Neural cell (in vitro differentiated cells): ENCODE data around the gene IWS1. TPM values are rescaled to one million over a fixed set of nuclear protein-coding genes. Genes with fewer than 3 reads are reported as not detected.
"Not testable (repeated sequence)": the region's sequence is repeated elsewhere in the genome, so short reads cannot be mapped to it uniquely, and the experiment has no call there.

Experiments
- H2AFZ ChIP-seq: fragments of 200-600, 300-800 bp; sonication (generic), shearing (Covaris generic); 2 replicates; pipeline ENCODE4 v1.6.0; 2014; ENCODE audit warnings: low read depth, mild to moderate bottlenecking, antibody characterized with exemption, low read length, moderate library complexity
- H3F3A ChIP-seq: fragments of 200-600 bp; shearing (Covaris generic); 2 replicates; pipeline ENCODE4 v1.6.1; 2016; ENCODE audit warnings: mild to moderate bottlenecking, moderate library complexity, mixed read lengths, antibody characterized with exemption, low read length; ENCODE audit not compliant: insufficient read depth, poor library complexity, severe bottlenecking
- H3K27ac ChIP-seq: fragments of 200-600, 300-800 bp; sonication (generic), shearing (Covaris generic); 2 replicates; pipeline ENCODE4 v1.5.1; 2014; ENCODE audit warnings: mild to moderate bottlenecking, low read length, moderate library complexity
- H3K27me3 ChIP-seq: fragments of 300-800, 200-600 bp; sonication (generic), shearing (Covaris generic); 2 replicates; pipeline ENCODE4 v1.6.0; 2014; ENCODE audit warnings: mild to moderate bottlenecking, low read depth, low read length, moderate library complexity; ENCODE audit not compliant: insufficient read depth
- H3K36me3 ChIP-seq: fragments of 300-800, 200-600 bp; sonication (generic), shearing (Covaris generic); 2 replicates; pipeline ENCODE4 v1.5.1; 2014; ENCODE audit warnings: mild to moderate bottlenecking, antibody characterized with exemption, low read length, moderate library complexity; ENCODE audit not compliant: insufficient read depth
- H3K4me2 ChIP-seq: fragments of 300-800, 200-600 bp; sonication (generic), shearing (Covaris generic); 2 replicates; pipeline ENCODE4 v1.6.0; 2014; ENCODE audit warnings: mild to moderate bottlenecking, low read length
- H3K4me3 ChIP-seq: fragments of 300-800, 200-600 bp; sonication (generic), shearing (Covaris generic); 2 replicates; pipeline ENCODE4 v1.5.1; 2014; ENCODE audit warnings: mild to moderate bottlenecking, low read length, moderate library complexity
- H3K79me2 ChIP-seq: fragments of 200-600 bp; shearing (Covaris generic); replicated peaks from 2 replicates; pipeline ENCODE4 v1.6.0; 2014; ENCODE audit warnings: mild to moderate bottlenecking, low read length, moderate library complexity; ENCODE audit not compliant: insufficient read depth
- H3K9ac ChIP-seq: fragments of 300-800, 200-600 bp; sonication (generic), shearing (Covaris generic); 2 replicates; pipeline ENCODE4 v1.6.1; 2016; ENCODE audit warnings: mild to moderate bottlenecking, low read length, mixed read lengths
- H3K9me2 ChIP-seq: fragments of 200-600 bp; shearing (Covaris generic); 2 replicates; pipeline ENCODE4 v1.6.1; 2016; ENCODE audit warnings: mild to moderate bottlenecking, low read length, mixed read lengths; ENCODE audit not compliant: insufficient read depth
- H3K9me3 ChIP-seq: fragments of 200-600, 300-800 bp; sonication (generic), shearing (Covaris generic); 2 replicates; pipeline ENCODE4 v1.6.1; 2016; ENCODE audit warnings: mild to moderate bottlenecking, mixed run types, low read length, moderate library complexity, mixed read lengths
- H4K20me1 ChIP-seq: fragments of 200-600 bp; shearing (Covaris generic); 2 replicates; pipeline ENCODE4 v1.6.1; 2016; ENCODE audit warnings: mild to moderate bottlenecking, mixed run types; ENCODE audit not compliant: insufficient read depth
- EP300 ChIP-seq: fragments of 450-650 bp; conservative IDR thresholded peaks from 2 replicates; pipeline ENCODE4 v1.6.1; 2014; ENCODE audit warnings: antibody characterized with exemption, mild to moderate bottlenecking, moderate library complexity; ENCODE audit not compliant: poor library complexity, severe bottlenecking
- EZH2 ChIP-seq: fragments of 200-600, 300-800 bp; shearing (Covaris generic), sonication (generic); IDR thresholded peaks from 2 replicates; pipeline ENCODE4 v1.6.1; 2014; ENCODE audit warnings: antibody characterized with exemption, low read length, borderline replicate concordance, mild to moderate bottlenecking; ENCODE audit not compliant: insufficient read depth, poor library complexity, severe bottlenecking
- MXI1 ChIP-seq: fragments of 450-650 bp; conservative IDR thresholded peaks from 2 replicates; pipeline ENCODE4 v1.6.1; 2014; ENCODE audit warnings: antibody characterized with exemption, mild to moderate bottlenecking; ENCODE audit not compliant: poor library complexity, severe bottlenecking
- RAD21 ChIP-seq: fragments of 450-650 bp; conservative IDR thresholded peaks from 2 replicates; pipeline ENCODE4 v1.6.1; 2014; ENCODE audit warnings: antibody characterized with exemption, mild to moderate bottlenecking, moderate library complexity
- SMC3 ChIP-seq: fragments of 450-650 bp; conservative IDR thresholded peaks from 2 replicates; pipeline ENCODE4 v1.6.1; 2014; ENCODE audit warnings: antibody characterized with exemption, mild to moderate bottlenecking, moderate library complexity; ENCODE audit not compliant: poor library complexity
- polyA plus RNA-seq: library from polyadenylated mRNA; depleted of rRNA; stranded (reverse); fragments of >200 nt; gene quantifications from 2 replicates; pipeline ENCODE4 v1.2.3, GENCODE V29; 2014
- TF ChIP-seq, protein P1 (sequence below): IDR thresholded peaks from 2 replicates; pipeline ENCODE4 v1.6.1; 2012; ENCODE audit warnings: borderline replicate concordance
- TF ChIP-seq, protein P2 (sequence below): fragments of 450-650 bp; IDR thresholded peaks from 2 replicates; pipeline ENCODE4 v1.5.1; 2014; ENCODE audit warnings: antibody characterized with exemption, mild to moderate bottlenecking, moderate library complexity; ENCODE audit not compliant: poor library complexity, severe bottlenecking

The IWS1 gene
- polyA plus RNA-seq, 1 donor from 2014 or later, result 49.3 TPM

DNA sequence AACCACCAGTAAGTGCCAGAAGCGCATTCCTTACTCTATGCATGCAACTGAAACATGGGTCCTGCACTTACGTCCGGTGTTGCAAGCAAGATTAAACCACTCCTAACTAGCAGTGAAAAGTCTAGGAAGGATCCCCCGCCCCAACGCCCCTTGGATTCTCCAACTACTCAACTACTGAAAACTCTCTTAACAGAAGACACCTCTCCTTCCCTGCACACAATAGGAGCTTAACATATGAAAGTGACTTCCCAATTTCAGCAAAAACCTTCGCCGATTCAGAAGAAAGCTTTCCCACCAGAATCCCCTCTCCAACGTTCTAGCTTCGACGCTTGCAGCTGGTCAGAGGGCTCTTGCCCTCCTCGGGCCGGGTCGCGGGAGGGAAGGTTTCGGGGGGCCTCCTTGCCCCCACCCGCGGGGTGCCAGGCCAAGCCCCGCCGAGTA is 578 bp downstream of the IWS1 start:
- peak overlapping the region; percentile 87 for H3K27ac ChIP-seq
- H3K36me3 ChIP-seq, result no peaks in the 10 kb centered on the region
- no peaks in the 10 kb centered on the region for H3K9me3 ChIP-seq
- no peaks in the 10 kb centered on the region for H3K9me2 ChIP-seq
- H2AFZ ChIP-seq, result peak overlapping the region; percentile 70
- no peaks in the 10 kb centered on the region for H3K27me3 ChIP-seq
- no peaks in the 10 kb centered on the region for H4K20me1 ChIP-seq
- TF ChIP-seq EZH2 (no peak), RAD21 (no peak), SMC3 (no peak), MXI1 (no peak), EP300 (no peak)
- TF ChIP-seq, protein P1, sequence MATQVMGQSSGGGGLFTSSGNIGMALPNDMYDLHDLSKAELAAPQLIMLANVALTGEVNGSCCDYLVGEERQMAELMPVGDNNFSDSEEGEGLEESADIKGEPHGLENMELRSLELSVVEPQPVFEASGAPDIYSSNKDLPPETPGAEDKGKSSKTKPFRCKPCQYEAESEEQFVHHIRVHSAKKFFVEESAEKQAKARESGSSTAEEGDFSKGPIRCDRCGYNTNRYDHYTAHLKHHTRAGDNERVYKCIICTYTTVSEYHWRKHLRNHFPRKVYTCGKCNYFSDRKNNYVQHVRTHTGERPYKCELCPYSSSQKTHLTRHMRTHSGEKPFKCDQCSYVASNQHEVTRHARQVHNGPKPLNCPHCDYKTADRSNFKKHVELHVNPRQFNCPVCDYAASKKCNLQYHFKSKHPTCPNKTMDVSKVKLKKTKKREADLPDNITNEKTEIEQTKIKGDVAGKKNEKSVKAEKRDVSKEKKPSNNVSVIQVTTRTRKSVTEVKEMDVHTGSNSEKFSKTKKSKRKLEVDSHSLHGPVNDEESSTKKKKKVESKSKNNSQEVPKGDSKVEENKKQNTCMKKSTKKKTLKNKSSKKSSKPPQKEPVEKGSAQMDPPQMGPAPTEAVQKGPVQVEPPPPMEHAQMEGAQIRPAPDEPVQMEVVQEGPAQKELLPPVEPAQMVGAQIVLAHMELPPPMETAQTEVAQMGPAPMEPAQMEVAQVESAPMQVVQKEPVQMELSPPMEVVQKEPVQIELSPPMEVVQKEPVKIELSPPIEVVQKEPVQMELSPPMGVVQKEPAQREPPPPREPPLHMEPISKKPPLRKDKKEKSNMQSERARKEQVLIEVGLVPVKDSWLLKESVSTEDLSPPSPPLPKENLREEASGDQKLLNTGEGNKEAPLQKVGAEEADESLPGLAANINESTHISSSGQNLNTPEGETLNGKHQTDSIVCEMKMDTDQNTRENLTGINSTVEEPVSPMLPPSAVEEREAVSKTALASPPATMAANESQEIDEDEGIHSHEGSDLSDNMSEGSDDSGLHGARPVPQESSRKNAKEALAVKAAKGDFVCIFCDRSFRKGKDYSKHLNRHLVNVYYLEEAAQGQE, result no peak
- TF ChIP-seq, protein P2, sequence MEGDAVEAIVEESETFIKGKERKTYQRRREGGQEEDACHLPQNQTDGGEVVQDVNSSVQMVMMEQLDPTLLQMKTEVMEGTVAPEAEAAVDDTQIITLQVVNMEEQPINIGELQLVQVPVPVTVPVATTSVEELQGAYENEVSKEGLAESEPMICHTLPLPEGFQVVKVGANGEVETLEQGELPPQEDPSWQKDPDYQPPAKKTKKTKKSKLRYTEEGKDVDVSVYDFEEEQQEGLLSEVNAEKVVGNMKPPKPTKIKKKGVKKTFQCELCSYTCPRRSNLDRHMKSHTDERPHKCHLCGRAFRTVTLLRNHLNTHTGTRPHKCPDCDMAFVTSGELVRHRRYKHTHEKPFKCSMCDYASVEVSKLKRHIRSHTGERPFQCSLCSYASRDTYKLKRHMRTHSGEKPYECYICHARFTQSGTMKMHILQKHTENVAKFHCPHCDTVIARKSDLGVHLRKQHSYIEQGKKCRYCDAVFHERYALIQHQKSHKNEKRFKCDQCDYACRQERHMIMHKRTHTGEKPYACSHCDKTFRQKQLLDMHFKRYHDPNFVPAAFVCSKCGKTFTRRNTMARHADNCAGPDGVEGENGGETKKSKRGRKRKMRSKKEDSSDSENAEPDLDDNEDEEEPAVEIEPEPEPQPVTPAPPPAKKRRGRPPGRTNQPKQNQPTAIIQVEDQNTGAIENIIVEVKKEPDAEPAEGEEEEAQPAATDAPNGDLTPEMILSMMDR, result no peak
- peaks cover 6% of the 10 kb centered on the region for H3F3A ChIP-seq
- peak overlapping the region; percentile 82 for H3K9ac ChIP-seq
- H3K79me2 ChIP-seq, result peaks cover 51% of the 10 kb centered on the region
- peak overlapping the region; percentile 93 for H3K4me2 ChIP-seq
- H3K4me3 ChIP-seq, result peak overlapping the region; percentile 94

DNA sequence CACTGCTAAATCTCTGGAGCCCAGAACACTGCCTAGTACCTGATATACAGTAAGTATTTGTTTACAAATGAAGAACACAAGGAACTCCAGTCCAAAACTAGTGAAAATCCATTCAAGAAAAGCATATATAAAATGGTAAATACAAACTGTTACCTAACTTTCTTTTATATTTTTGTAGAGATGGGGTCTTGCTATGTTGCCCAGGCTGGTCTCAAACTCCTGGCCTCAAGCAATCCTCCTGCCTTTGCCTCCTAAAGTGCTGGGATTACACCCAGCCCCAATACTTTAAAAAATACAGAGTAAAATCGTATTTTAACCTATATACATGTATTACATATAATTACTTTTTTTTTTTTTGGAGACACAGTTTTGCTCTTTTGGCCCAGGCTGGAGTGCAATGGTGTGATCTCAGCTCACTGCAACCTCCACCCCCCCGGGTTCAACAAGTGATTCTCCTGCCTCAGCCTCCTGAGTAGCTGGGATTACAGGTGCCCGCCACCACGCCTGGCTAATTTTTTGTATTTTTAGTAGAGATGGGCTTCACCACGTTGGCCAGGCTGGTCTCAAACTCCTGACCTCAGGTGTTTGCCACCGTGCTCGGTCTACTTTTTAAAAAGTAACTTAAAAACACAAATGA is 2.0 kb downstream of the IWS1 start:
- H3F3A ChIP-seq, H3K9me3 ChIP-seq, H3K4me2 ChIP-seq, H3K9me2 ChIP-seq, H2AFZ ChIP-seq, H3K36me3 ChIP-seq, H3K9ac ChIP-seq, H3K27me3 ChIP-seq, H4K20me1 ChIP-seq, H3K27ac ChIP-seq: not testable (repeated sequence)
- H3K79me2 ChIP-seq, result peaks cover 55% of the 10 kb centered on the region
- H3K4me3 ChIP-seq, result peak overlapping the region; percentile 16
